ENCODE results near the gene MRPL50.

The MRPL50 gene

DNA sequence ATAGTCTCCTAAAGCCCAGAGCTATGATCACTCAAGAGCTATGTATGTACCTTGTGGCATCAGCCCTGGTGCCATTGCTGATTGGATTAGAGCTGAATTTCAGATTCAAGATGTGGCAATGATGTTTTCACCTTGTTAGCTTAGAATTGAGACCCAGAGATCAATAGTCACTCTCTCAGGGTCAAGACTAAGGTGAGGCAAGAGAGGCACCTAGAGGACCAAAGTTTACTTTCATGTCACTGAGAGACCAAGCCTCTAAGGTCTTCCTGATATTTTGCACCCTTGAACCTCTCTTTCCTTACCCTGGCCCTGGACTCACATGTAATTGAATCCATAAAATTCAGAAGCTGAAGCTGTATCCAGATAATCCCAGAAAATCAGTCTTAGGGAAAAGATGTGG, 56.5 kb downstream of the MRPL50 start:
- no peaks in the 10 kb centered on the region for H3K4me1 Mint-ChIP-seq
- ATAC-seq (no peak), DNase-seq (no peak)
- no peak overlapping the region for H3K4me3 Mint-ChIP-seq
- H3K9me3 Mint-ChIP-seq, result no peaks in the 10 kb centered on the region
- H3K27ac Mint-ChIP-seq, result no peak overlapping the region
- H3K27me3 Mint-ChIP-seq, result peaks cover 16% of the 10 kb centered on the region

All from stimulated activated naive CD8-positive, alpha-beta T cell treated with anti-CD3 and anti-CD28 coated beads, Interleukin-15, amount 100 ng/mL, for 72 hours (primary cell).